GM12865 (cell line): ENCODE results near the gene HDAC10.

Experiments used
- DNase-seq: peaks from one replicate; pipeline ENCODE4 v3.0.0; 2010; ENCODE audit warnings: low read depth
- H3K4me3 ChIP-seq: 2 replicates; pipeline ENCODE4 v1.5.1; 2011; ENCODE audit warnings: mild to moderate bottlenecking, low read depth, low read length, control low read depth
- CTCF ChIP-seq: IDR thresholded peaks from 2 replicates; pipeline ENCODE4 v1.5.1; 2011; ENCODE audit warnings: low read length, control low read depth, low read depth, inconsistent platforms; ENCODE audit not compliant: insufficient read depth; ENCODE audit errors: missing control alignments

The HDAC10 gene

GRCh38 chr22:50218996-50219727 is 31.9 kb downstream of the HDAC10 start:
- TF ChIP-seq CTCF, result no peak

GRCh38 chr22:50218153-50218995 is 32.7 kb downstream of the HDAC10 start:
- DNase-seq, result no peak
- TF ChIP-seq CTCF, result no peak
- no peak overlapping the region for H3K4me3 ChIP-seq

More at GRCh38 chr22:50218996-50219727, 31.9 kb downstream of the HDAC10 start:
- DNase-seq, result no peak
- H3K4me3 ChIP-seq, result no peak overlapping the region

GRCh38 chr22:50217543-50218152 is 33.4 kb downstream of the HDAC10 start:
- DNase-seq, result no peak

GRCh38 chr22:50216684-50217520 is 34.2 kb downstream of the HDAC10 start:
- no peak for DNase-seq
- TF ChIP-seq CTCF, result no peak
- no peak overlapping the region for H3K4me3 ChIP-seq

More at GRCh38 chr22:50217543-50218152, 33.4 kb downstream of the HDAC10 start:
- TF ChIP-seq CTCF, result no peak
- no peak overlapping the region for H3K4me3 ChIP-seq

- no peak for DNase-seq
- no peak for TF ChIP-seq CTCF
- no peak overlapping the region for H3K4me3 ChIP-seq
Observed at GRCh38 chr22:50216055-50216683, 34.9 kb downstream of the HDAC10 start.
